ENCODE data around the gene MAD1L1.

MAD1L1 gene

GRCh38 chr7:1994931-1995330 lies 237.8 kb downstream of the MAD1L1 start:
- no peak for DNase-seq

- no peak for DNase-seq
Observed at GRCh38 chr7:1993776-1994740, 238.7 kb downstream of the MAD1L1 start.

DNA sequence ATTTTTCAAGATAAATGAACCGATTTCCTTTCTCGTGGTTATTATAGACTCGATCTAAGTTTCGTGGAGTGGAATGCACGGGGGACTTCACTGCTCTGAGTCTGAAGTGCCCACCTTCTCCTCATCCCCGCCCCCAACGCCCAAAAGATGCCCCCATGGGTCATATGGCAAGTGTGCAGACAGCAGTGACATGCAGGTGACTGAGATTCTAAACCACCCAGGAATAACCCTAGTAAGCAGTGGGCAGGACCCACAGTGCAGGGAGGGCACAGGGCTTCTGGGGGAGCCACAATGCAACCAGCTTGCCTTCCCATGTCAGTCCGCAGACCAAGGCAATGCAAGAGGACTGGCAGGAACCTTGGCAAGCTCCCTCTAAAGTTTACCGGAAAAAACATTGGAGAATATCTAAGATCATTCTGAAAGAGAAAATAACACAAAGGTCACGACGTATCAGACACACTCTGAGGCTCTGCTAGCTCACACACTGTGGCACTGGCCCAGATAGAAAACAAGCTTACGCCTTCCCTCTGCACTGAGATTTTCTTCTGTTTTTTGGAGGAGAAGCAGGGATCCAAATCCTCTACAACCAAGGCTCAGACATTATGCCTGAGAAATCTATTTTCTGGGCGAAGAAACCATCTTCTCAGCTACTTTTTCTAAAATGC lies 239.6 kb downstream of the MAD1L1 start:
- DNase-seq, result no peak

- no peak for DNase-seq
Observed at GRCh38 chr7:1992554-1992953, 240.2 kb downstream of the MAD1L1 start.

DNA sequence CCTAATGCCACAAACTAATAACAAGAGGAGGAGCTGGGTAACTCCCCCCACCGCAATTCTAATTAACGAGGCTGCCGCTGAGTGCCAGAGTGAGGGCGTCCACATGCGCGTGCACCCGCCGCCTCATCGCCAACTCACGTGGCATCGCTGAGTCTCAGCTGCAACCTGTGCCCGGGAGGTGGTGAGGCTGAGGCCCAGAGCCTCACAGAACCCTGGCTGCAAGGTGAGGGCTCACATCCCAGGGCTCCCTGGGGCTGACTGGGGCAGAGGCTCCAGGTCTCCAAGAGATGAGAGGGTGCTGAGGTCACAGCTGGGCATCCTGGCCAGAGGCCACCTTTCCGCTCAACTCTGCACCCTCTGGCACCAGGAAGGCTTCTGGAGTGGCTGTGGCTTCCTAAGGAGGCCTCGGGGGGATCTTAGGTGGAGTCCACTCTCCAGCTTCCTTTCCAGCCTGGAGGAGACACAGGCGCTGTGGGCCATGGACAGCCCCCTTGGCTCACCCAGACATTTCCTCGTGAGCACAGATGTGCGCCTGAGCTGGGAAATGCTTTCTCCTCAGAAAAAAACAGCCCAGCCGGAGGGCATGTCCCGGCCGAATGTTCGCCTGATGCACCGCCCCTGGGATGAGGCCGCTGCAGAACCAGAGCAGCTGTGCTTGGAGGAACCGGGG lies 242.6 kb downstream of the MAD1L1 start:
- DNase-seq, result no peak

GRCh38 chr7:1989049-1989860 lies 243.5 kb downstream of the MAD1L1 start:
- no peak for DNase-seq

- DNase-seq, result no peak
Observed at GRCh38 chr7:1988533-1988930, 244.2 kb downstream of the MAD1L1 start.

DNA sequence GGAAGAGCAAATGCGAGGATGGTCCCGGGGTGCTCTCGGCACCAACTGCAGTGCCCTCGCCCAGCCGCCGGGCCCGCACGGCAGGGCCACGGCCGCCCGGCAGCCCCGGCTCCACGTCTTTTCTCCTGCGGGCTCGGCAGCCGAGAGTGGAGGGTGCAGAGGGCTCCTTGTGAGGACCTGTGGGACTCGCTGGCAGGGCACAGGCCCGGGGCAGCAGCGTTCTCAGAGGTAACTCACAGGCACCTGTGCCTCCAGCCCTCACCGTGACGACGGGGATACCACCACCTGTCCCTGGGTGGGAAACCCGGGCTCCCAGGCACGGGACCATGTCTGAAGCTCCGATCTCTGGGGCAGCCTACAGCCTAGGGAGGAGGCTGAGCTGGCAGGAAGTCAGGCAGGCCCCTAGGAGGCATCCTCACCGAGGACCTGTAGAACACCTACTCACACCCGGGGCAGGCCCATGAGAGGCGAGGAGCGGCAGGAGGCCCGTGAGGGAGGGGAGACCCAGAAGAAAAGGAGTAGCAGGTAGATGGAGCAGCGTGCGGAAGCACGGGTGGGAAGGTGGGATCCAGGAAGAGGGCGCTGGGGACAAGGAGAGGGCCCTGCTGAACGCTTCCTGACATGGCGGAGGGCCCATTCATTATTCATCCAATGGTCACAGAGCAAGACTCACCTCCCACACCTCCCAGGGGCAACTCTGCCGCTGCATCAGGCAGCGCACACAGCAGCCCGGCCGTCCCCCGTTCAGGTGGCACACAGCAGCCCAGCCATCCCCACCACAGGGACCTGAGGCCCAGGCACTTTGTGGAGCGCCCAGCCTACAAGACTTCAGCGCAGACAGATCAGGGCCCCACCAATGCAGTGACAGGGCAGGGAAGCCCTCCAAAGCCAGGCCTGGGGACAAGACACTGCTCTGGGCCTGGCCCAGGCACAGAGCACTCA lies 244.9 kb downstream of the MAD1L1 start:
- no peak for DNase-seq

DNA sequence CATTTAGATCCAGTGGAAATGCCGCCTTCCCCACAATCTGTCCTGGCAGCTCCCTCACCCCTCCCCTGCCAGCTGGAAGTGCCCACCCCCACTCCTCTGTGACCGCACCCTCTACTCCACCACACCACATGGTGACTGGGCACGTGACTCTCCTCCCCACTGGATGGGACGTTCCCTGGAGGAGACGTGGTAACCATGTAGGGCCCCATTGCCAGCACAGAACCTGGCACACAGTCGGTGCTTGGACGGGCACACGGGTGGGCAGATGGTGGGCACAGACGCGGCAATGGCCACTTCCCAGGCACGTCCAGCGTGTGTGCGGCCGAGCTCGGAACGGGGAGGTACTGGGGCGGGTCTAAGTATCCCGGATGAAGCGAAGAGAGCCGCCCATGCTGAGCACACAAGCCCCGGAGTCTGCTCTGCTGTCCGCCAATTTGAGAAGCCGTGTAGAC lies 245.6 kb downstream of the MAD1L1 start:
- no peak for DNase-seq

DNA sequence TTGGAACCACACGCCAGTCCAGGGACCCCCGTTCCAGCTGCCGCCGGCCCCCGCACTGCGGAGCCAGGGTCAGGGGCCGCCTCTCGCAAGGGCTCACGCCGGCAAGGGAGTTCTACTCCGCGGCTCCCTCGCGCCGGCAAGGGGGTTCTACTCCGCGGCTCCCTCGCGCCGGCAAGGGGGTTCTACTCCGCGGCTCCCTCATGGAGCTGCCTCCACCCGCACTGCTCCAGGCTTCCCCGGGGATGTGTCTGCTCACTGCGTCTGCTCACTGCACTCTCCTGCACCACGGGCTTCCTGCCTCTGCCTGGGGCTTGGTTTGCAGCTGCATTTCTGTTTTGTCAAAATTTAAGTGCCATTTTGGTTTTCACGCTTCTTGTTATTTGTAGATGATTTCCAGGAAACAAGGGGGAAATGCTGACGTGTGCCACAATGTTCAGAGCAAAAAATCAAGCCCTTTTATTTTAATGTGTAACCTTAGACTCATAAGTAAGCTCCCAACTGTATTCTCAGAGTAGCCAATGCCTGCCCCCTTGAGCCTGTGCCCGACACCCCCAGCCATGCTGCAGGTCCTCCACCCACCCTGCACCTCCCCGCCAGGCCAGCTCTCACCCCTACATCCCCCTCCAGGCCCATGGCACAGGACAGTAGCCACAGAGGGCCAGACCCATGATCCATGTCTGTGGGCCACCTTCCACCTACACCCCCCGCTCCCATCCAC lies 246.2 kb downstream of the MAD1L1 start:
- DNase-seq, result no peak

GRCh38 chr7:1985936-1986335 lies 246.8 kb downstream of the MAD1L1 start:
- DNase-seq, result no peak

DNA sequence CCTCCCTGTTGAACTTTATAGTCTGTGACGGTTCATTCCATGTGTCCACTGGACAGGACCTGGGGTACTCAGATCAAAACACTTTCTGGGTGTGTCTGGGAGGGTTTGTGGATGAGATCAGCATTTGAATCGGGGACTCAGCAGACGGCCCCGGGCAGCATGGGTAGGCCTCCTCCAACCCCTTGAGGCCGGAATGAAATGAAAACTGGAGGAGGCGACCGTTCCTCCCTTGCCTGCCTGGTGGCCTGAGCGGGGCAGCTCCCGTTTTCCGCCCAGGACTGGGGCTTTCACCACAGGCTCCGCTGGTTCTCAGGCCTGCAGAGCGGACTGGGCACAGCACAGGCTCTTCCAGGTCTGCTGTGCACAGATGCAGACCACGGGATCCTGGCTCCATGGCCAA lies 247.7 kb downstream of the MAD1L1 start:
- DNase-seq, result no peak

GRCh38 chr7:1981878-1982230 lies 250.9 kb downstream of the MAD1L1 start:
- DNase-seq, result no peak

- DNase-seq, result no peak
Observed at GRCh38 chr7:1981201-1981877, 251.4 kb downstream of the MAD1L1 start.

DNA sequence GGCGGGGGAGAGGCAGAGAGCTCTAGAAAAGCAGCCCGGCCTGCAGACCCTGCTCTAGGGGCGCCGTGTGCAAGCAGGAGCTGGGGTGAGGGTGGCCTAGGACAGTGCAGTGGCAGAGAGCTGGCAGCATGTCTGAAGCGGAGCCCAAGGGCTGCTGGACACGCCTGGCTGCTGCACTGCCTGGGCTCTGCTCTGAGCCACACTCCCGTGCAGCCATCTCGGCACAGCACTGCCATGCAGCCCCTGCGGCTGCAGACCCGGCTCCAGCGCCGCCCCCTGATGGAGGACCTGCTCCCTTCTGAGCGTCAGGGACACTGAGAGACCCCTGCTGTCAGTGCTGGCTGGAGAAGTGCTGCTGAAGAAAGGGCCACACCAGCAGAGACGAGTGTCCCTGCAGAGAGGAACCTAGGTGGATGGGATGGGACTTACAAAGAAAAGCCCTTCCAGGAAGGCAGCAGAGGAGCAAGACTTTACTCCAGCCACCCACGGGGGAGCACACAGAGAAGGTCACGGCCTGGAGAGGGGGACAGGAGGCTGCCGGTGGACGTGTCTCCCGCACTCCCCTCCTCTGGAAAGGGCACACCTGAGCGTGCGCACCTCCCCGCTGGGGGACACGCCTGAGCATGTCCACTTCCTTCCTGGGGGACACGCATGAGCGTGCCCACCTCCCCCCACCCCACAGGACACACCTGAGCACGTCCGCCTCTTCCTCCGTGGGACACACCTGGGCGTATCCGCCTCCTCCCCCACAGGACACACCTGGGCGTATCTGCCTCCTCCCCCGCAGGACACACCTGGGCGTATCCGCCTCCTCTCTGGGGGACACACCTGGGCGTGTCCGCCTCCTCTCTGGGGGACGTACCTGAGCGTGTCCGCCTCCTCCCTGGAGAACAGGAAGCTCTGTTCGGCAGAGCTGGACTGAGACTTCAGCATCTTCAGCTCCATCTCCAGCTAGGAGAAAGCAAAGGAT lies 252.9 kb downstream of the MAD1L1 start:
- no peak for DNase-seq

DNA sequence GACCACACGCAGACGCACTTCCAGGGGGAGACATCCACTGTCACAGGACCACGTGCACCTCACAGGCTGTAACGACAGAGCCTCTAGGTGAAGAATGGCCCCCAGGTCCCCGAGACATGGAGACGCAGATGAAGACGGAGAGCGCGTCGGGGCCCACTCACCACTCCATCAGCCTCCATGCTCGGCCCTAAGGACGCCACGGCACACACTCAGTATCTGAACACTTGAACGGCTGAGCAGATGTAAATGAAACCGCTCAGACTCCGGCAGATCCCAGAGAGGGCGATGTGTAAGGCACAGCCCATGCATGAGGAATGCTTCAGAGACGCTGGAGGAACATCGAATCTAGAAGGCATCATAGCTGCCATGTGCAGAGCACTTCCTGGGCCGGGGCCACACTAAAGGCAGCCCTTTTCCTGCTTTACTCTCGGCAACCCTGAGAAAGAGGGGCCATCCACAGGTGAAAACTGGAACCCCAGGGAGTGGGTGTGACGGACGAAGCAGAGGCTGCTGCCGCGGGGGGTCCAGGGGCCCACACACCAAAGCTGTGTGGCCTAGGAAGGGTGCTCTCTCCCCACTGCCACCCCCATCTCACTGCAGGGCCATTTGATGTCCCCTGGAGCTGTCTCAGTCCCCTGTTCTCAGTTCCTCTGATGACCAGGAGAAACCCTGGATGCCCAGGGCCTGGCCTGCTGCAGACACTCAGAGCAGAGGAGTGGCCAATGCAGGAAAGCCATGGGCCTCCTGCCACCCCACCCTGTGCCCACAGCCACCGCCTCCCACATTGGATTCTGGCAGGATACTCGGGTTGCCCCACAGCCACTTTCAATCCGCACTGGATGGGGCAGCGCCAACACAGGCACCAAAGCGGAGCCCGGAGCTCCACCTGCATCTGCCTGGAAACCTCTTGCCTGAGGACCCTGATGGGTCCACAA lies 253.8 kb downstream of the MAD1L1 start:
- no peak for DNase-seq

GRCh38 chr7:1977876-1978441 lies 254.8 kb downstream of the MAD1L1 start:
- no peak for DNase-seq
